ENCODE results near the gene OMA1.
"Not testable (repeated sequence)": the region's sequence is repeated elsewhere in the genome, so short reads cannot be mapped to it uniquely, and the experiment has no call there.

OMA1 gene

DNA sequence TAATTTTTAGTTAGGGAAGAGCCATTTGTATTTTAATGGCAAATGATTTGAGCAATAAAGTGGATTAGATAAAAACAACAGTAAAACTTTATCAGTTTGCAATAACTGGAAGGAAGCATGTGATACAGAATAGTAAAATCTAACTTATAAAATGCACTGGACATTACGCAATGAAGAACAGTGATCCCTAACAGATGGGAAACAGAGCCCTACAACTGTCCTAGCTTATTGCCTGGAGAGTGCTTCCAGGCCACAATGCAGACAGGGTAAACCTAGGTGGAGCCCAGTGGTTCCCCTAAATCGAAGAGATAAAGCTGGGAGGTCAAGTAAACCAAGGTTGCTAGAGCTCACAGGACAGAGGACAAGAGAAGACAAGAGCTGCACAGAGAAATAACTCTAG lies 7.0 kb downstream of the OMA1 start:
- Histone ChIP-seq H3K9me3 (ENCODE audit: low read length) (no peaks in the 10 kb centered on the region), H2AFZ (ENCODE audit: low read length) (no peak overlapping the region), H3K36me3 (ENCODE audit: insufficient read depth, low read length) (peaks cover 16% of the 10 kb centered on the region; the same call in 1 of the 2 replicates), H3K9me2 (ENCODE audit: low read depth, low read length) (no peaks in the 10 kb centered on the region), H3K27ac (ENCODE audit: low read depth, low read length, poor library complexity, severe bottlenecking) (no peak overlapping the region), H3F3A (ENCODE audit: insufficient read depth, low read length) (no peaks in the 10 kb centered on the region), H4K20me1 (ENCODE audit: insufficient read depth, low read length) (no peaks in the 10 kb centered on the region), H3K27me3 (ENCODE audit: insufficient read depth, low read length) (no peaks in the 10 kb centered on the region), H3K4me2 (ENCODE audit: low read length) (no peak overlapping the region), H3K4me1 (ENCODE audit: insufficient read depth, low read length, severe bottlenecking) (no peaks in the 10 kb centered on the region), H3K9ac (ENCODE audit: low read length) (no peak overlapping the region), H3K79me2 (ENCODE audit: insufficient read depth, low read length) (no peaks in the 10 kb centered on the region), H3K4me3 (ENCODE audit: low read depth, low read length, poor library complexity, severe bottlenecking) (no peak overlapping the region)
- TF ChIP-seq, protein P1, sequence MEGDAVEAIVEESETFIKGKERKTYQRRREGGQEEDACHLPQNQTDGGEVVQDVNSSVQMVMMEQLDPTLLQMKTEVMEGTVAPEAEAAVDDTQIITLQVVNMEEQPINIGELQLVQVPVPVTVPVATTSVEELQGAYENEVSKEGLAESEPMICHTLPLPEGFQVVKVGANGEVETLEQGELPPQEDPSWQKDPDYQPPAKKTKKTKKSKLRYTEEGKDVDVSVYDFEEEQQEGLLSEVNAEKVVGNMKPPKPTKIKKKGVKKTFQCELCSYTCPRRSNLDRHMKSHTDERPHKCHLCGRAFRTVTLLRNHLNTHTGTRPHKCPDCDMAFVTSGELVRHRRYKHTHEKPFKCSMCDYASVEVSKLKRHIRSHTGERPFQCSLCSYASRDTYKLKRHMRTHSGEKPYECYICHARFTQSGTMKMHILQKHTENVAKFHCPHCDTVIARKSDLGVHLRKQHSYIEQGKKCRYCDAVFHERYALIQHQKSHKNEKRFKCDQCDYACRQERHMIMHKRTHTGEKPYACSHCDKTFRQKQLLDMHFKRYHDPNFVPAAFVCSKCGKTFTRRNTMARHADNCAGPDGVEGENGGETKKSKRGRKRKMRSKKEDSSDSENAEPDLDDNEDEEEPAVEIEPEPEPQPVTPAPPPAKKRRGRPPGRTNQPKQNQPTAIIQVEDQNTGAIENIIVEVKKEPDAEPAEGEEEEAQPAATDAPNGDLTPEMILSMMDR (IDR thresholded peaks at IDR 0.05; ENCODE audit: low read length): no peak
- no peak for TF ChIP-seq EZH2 (IDR thresholded peaks at IDR 0.05; ENCODE audit: borderline replicate concordance, low read length)

- no peaks in the 10 kb centered on the region for H3K9me3 ChIP-seq (ENCODE audit: low read length)
- H3K9ac ChIP-seq (ENCODE audit: low read length): no peak overlapping the region
- no peaks in the 10 kb centered on the region for H4K20me1 ChIP-seq (ENCODE audit: insufficient read depth, low read length)
- no peaks in the 10 kb centered on the region for H3K27me3 ChIP-seq (ENCODE audit: insufficient read depth, low read length)
- H3K27ac ChIP-seq (ENCODE audit: low read depth, low read length, poor library complexity, severe bottlenecking): no peak overlapping the region
- no peak overlapping the region for H3K4me2 ChIP-seq (ENCODE audit: low read length)
- H3K36me3 ChIP-seq (ENCODE audit: insufficient read depth, low read length): peaks cover 17% of the 10 kb centered on the region; the same call in 1 of the 2 replicates
- H2AFZ ChIP-seq (ENCODE audit: low read length): no peak overlapping the region
- no peaks in the 10 kb centered on the region for H3F3A ChIP-seq (ENCODE audit: insufficient read depth, low read length)
- no peaks in the 10 kb centered on the region for H3K79me2 ChIP-seq (ENCODE audit: insufficient read depth, low read length)
- H3K4me3 ChIP-seq (ENCODE audit: low read depth, low read length, poor library complexity, severe bottlenecking): no peak overlapping the region
- no peaks in the 10 kb centered on the region for H3K9me2 ChIP-seq (ENCODE audit: low read depth, low read length)
- no peaks in the 10 kb centered on the region for H3K4me1 ChIP-seq (ENCODE audit: insufficient read depth, low read length, severe bottlenecking)
- TF ChIP-seq, protein P1 (IDR thresholded peaks at IDR 0.05; ENCODE audit: low read length): no peak
- TF ChIP-seq EZH2 (IDR thresholded peaks at IDR 0.05; ENCODE audit: borderline replicate concordance, low read length): no peak
These were observed 7.7 kb downstream of the OMA1 start for GRCh38 chr1:58538821-58539220.

- H3K4me3 ChIP-seq (ENCODE audit: low read depth, low read length, poor library complexity, severe bottlenecking); H3K4me2 ChIP-seq (ENCODE audit: low read length); H3K79me2 ChIP-seq (ENCODE audit: insufficient read depth, low read length); H3K27ac ChIP-seq (ENCODE audit: low read depth, low read length, poor library complexity, severe bottlenecking); H3K4me1 ChIP-seq (ENCODE audit: insufficient read depth, low read length, severe bottlenecking); H3K9me3 ChIP-seq (ENCODE audit: low read length); H3F3A ChIP-seq (ENCODE audit: insufficient read depth, low read length); H4K20me1 ChIP-seq (ENCODE audit: insufficient read depth, low read length); H2AFZ ChIP-seq (ENCODE audit: low read length); H3K9ac ChIP-seq (ENCODE audit: low read length); H3K27me3 ChIP-seq (ENCODE audit: insufficient read depth, low read length); H3K9me2 ChIP-seq (ENCODE audit: low read depth, low read length): not testable (repeated sequence)
- peaks cover 31% of the 10 kb centered on the region for H3K36me3 ChIP-seq (ENCODE audit: insufficient read depth, low read length)
These were observed 14.7 kb downstream of the OMA1 start for GRCh38 chr1:58531842-58532241.

- peaks cover 43% of the 10 kb centered on the region for H3K36me3 ChIP-seq (ENCODE audit: insufficient read depth, low read length)
- H3K4me2 ChIP-seq (ENCODE audit: low read length): no peak overlapping the region
- no peaks in the 10 kb centered on the region for H3K9me3 ChIP-seq (ENCODE audit: low read length)
- H3K4me1 ChIP-seq (ENCODE audit: insufficient read depth, low read length, severe bottlenecking): peaks cover 6% of the 10 kb centered on the region
- no peaks in the 10 kb centered on the region; the same call in 1 of the 2 replicates for H3F3A ChIP-seq (ENCODE audit: insufficient read depth, low read length)
- no peak overlapping the region for H3K4me3 ChIP-seq (ENCODE audit: low read depth, low read length, poor library complexity, severe bottlenecking)
- H3K27me3 ChIP-seq (ENCODE audit: insufficient read depth, low read length): no peaks in the 10 kb centered on the region
- no peak overlapping the region for H3K27ac ChIP-seq (ENCODE audit: low read depth, low read length, poor library complexity, severe bottlenecking)
- H3K9me2 ChIP-seq (ENCODE audit: low read depth, low read length): no peaks in the 10 kb centered on the region
- TF ChIP-seq, protein P1 (IDR thresholded peaks at IDR 0.05; ENCODE audit: low read length): no peak
- TF ChIP-seq EZH2 (IDR thresholded peaks at IDR 0.05; ENCODE audit: borderline replicate concordance, low read length): no peak
- no peaks in the 10 kb centered on the region for H3K79me2 ChIP-seq (ENCODE audit: insufficient read depth, low read length)
- H2AFZ ChIP-seq (ENCODE audit: low read length): no peak overlapping the region
- no peaks in the 10 kb centered on the region for H4K20me1 ChIP-seq (ENCODE audit: insufficient read depth, low read length)
- no peak overlapping the region for H3K9ac ChIP-seq (ENCODE audit: low read length)
These were observed 17.2 kb downstream of the OMA1 start for GRCh38 chr1:58529284-58529683.
